PC-3 (cell line): ENCODE data around the gene DLD.

Source experiments
- CTCF ChIP-seq: fragments of 300-600 bp; sonication (generic); conservative IDR thresholded peaks from 2 replicates; pipeline ENCODE4 v1.5.1; 2017; ENCODE audit warnings: antibody characterized with exemption, low read depth, mild to moderate bottlenecking, low read length
- EZH2 ChIP-seq: fragments of 300-600 bp; sonication (generic); IDR thresholded peaks from one replicate; pipeline ENCODE4 v1.6.1; 2017; ENCODE audit warnings: antibody characterized with exemption, mild to moderate bottlenecking, low read length; ENCODE audit not compliant: unreplicated experiment
- EZH2phosphoT487 ChIP-seq: fragments of 300-600 bp; sonication (generic); IDR thresholded peaks from 2 replicates; pipeline ENCODE4 v1.6.1; 2018; ENCODE audit warnings: mild to moderate bottlenecking, antibody characterized with exemption, low read length, borderline replicate concordance

GRCh38 chr7:107915541-107915940 is 24.6 kb downstream of the DLD start:
- TF ChIP-seq CTCF (no peak), EZH2phosphoT487 (no peak), EZH2 (no peak)
